ENCODE measurements around the gene SLU7.

SLU7 gene

DNA sequence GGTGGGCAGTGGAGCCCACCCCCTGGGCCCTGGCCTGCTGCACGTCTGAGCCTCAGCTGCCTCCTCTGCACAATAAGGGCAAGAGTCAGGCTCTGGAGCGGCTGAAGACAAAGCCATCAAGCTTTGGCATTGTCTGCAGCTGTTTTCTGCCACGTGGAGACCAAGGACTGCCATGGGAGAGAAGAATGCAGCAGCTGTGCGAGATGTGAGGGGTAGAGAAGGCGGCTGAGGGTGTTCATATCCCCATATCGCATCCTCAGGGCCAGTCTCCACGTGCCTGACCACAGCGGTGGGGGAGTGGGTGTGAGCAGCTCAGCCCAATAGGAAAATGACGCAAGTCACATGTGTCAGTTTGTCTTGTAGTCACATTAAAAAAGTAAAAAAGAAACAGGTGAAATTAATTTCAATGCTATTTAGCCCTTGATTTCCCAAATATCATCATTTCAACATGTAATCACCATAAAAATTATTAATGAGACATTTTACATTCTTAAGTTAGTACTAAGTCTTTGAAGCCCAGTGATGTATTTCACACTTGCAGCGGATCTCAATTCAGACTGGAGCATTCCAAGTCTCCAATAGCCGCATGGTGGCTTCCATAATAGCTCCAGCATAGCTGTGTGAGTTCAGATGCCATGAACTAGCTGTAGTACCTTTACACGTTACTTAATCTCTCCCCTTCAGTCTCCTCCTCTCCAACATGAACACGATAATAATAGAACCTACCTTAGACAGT, 55.1 kb downstream of the SLU7 start:
- DNase-seq: no peak

DNA sequence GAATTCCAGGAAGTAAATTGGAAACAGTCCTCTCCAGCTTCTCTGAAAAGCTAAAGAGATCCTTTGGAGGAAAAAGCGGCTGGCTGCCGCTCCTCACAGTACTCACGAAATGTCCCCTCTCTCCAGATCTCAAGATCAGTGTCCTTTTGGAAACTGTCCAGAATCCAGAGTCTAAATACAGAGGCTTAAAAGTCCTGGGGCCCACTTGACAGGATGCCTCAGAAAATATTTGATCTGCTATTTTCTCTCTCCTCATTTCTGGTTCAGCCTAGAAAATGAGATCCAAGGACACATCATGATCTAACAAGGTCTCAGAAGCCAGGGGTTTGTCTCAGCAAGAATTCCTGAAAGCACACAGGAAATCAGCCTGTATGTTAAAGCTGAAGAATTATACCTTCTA, 55.7 kb downstream of the SLU7 start:
- no peak for DNase-seq

DNA sequence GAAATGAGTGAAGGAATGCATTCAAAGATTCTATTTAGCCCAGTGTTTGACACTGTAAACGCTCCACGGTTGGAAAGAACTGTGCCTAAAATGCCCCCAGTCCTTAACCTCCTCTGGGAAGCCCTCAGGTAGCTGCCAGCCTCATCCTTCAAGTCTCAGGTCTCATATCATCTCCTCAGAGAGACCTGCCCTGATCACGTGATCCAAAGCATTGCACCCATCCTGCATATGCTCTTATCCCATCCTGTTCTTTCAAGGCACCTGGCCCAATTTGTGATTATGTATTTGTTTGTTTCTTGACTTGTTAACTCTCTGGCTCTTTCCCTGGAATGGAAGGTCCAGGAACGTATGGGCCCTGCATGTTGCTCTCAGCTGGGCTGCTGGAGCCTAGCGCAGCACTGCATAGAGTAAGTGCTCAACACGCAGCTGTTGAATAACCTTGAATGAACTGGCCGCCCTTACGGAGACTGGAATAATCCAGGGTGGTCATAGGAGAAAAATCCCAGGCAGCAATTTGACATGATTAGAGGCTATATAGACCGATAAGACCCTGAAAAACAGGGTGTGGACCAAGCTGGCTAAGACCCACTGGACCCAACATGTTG, 57.2 kb downstream of the SLU7 start:
- no peak for DNase-seq

DNA sequence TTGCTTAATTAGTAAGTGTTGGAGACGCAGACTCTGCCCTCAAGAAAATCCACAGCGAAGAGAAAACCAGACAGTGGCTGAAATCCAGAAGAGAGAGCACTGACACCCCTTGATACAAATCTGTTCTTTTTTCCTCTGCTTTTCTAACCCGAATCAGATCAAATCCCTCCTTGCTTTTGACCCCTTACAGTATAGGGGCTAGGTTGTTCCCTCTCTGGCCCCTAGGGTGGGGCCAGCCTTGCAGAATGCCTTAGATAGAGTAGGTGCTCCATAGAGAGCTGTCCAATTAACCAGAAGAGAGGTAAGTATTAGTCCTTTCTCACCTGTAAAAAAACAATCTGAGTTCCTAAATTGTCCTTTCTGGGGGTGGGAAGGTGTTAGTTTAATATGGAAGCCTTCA, 58.6 kb downstream of the SLU7 start:
- DNase-seq: no peak

DNA sequence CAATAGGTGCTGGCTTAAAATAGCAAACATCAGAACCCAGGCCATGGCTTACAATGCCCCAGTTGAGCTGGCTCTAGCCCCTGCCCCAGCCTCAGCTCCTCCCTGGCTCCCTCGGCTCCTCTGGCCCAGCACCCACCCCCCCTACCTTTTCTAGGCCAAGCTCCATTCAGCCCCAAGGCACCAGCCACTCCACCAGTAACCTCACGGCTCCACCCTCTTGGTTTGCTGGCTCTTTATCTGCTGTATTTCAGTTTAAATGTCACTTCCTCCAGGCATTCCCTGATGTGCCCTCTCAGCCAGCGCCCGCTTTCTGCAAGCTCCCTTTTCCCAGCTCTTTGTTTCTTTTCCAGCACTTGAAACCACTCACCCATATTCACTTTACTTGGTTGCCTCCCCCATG, 59.1 kb downstream of the SLU7 start:
- no peak for DNase-seq

DNA sequence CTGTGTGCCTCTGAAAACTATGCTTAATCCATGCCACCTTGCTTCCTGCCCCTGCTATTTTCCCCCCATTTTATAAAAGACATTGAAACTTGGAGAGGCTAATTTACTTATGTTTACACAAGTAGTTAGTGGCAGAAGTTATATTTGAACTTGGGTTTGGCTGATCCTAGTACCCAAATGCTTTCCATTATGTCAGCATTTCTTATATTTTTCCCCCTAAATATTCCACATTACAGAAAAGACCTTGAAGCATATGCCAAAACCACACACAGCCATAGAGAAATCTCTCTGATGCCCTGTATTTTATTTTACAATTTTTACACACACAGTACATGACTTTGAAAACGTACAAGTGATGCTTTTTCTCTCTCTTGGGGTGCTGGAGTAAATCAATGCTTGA, 59.6 kb downstream of the SLU7 start:
- DNase-seq: no peak

DNA sequence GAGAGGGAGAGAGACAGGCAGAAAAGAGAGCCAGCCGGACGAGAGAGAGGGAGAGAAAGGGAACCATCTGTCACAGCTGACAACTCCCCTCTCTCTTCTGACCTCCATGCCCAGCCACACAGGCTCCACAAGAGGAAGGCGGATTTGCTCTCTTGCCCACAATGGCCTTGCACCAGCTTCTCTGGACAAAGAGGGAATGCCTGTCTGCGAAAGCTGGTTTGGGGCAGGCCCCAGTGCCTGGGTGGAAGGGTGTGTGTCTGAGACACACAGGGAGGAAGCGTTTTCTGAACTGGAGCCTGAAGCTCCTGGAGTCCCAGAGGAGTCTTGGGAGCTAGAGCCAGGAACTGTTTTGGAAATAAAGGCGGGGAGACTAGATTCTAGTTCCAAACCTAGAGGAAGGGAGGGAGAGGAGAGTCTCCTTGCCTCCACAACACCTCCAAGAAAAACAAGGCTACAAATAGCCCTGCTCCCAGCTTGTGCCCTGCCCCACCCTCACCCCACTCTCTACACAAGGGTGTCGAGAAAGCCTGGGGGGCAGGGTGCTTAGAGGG, 60.9 kb downstream of the SLU7 start:
- no peak for DNase-seq

DNA sequence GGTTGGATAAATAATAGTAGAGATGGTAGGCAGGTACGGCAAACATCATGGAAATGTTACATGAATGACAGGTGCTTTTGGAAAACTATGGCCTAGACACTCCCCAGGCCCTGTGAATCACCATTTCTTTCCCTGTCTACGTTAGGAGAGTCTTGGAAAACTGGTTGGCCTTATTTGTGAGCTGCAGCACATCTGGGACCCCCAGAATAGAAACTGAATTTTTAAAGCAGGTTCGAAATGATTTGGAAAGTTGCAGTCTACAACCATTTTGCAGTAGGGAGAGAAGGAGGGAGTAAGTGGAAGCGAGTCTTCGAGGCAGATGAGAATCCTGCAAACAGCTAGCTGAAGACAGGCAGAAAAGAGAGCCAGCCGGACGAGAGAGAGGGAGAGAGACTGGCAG, 61.5 kb downstream of the SLU7 start:
- DNase-seq: no peak

DNA sequence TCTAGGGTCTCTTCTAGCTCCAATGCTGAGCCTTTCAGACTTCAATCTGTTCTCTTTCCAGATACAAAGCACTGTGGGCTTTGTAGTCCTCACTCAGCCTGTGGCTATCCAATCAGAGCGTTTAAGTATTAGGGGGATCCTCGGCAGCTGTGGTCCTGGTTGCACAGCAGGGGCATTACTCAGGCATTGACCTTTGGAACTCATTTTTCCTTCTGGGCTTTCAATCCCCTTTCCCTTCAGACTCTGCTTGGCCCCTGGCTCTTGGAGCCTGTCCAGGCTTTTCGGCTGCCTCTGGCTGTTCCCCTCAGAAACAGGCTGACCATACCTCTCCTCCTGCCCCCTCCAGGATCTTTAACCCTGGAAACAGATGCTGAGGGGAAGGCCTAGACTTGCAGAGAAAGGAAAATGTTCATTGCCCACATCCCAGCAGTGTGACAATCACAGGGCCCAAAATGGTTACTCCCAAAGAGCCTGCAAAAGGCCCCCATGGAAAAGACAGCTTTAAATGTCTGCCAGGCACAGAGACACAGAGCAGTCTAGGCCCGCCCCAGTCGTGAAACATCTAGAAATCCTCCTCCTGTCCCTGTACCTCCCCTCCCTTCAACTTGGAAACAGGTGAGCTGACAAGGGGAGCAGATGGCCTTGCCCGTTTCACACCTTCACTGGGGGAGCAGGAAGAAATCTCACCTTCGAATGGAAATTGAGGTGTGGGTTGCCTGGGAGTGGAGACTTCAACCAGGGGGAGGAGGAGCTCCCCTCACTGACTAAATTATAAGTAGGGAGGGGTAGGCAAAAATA, 62.1 kb downstream of the SLU7 start:
- no peak for DNase-seq

DNA sequence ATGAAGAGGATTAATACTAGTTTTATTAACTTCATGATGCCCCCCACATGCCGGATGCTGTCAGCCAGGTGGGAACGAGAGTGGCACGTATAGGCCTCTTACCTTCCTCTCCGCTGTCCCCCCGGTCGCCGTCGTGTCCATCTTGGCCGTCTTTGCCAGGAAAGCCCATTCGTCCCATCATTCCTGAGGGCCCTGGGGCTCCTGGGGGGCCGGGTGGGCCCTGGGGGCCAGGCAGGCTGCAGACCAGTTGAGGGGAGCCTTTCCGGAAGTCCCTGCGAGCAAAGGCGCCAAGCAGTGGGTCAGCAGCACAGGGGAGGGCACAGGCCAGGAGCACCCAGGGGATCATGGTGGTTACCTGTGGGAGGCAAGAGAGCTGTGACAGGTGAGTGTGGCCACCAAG, 64.2 kb downstream of the SLU7 start:
- no peak for DNase-seq

DNA sequence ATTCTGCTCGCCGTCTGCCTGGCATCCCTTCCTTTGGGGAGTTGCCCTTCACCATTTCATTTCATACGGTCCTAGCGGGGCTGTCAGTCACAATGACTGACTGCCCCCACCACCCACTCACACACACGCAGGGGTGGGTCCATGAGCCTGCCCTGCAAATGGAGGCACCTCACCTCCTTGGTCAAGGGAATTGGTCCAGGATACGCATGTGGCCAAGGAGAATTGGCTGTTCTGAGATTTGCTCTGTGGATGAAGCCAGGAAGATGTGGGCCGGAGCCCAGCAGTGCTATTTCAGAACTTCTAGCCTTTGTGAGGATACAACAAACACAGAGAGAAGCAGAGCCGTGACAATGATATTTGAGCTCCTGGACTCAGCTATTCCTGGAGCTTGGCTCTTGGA, 65.5 kb downstream of the SLU7 start:
- DNase-seq: no peak

DNA sequence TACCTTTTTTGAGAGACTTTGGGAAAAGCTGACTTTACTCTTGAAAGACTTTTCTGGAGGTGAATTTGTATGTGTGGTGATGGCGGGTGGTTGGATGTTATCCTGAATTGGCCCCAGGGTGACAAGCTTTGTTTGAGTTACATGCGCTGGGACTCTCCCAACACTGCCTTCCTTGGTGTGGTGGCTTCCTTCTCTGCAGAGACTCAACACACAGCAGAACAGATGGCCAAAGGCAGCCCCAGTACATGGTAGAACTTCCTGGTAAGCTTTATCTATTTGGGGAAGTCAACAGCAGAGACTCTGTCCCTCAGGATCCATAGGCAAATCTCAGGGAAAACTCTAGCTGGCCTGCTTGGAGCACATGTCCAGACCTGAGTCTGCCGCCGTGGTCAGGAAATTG, 66.6 kb downstream of the SLU7 start:
- DNase-seq: no peak
